ENCODE results near the gene MET.
A peak's percentile ranks its signal among the peaks of the same experiment; 100 is the strongest.
"Not testable (repeated sequence)": the region's sequence is repeated elsewhere in the genome, so short reads cannot be mapped to it uniquely, and the experiment has no call there.

Gene MET

DNA sequence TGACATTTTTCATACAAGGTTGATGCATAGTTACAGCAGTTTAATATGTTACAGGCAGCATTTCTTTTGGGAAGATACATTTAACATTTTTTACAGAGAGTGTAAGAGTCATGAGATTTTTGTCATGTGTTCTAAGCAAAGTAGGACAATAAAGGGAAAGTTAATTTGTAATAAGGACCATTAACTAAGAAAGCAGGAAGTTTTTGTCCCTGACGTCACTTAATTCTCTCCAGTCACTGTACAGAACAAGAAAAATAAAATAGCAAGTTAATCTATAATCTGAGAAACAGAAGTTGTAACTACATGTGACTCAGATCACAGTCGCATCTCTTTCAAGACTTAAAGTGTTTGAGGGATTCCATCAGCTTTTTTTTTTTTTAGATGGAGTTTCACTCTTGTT lies 140.9 kb downstream of the MET start:
- DNase-seq = peak; percentile 16 to 40

DNA sequence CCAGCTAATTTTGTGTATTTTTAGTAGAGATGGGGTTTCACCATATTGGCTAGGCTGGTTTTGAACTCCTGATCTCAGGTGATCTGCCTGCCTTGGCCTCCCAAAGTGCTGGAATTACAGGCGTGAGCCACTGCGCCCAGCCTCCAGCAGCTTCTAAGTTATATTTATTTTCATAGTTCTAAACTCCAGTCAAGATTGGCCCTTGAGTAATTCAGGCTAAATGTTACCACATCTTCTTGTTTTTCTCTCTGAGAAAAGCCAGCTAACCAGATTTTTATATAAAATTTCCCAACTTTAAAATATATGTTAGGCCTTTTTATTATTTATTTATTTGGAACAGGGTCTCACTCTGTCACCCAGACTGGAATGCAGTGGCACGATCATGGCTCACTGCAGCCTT lies 141.4 kb downstream of the MET start:
- DNase-seq = peak in 1 of 2 donors; percentile 18

DNA sequence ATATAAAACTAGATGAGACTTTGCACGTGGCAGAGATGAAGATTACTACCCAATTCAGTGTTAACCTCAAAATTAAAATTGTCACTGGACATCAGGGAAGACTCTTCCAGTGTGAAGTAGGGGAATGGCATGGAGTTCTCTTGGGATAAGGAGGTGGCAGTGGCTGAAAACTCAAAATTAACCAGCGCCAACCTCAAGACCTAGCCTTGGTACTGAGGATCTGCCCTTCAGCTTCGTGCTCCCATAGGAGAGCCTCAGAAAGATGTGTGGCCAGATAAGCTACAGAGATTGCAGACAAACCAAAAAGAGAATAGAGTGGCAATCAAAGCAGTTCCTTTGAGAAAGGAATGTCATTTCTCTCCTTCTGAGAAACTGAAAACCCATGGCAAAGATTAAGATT lies 143.0 kb downstream of the MET start:
- no peak for DNase-seq

DNA sequence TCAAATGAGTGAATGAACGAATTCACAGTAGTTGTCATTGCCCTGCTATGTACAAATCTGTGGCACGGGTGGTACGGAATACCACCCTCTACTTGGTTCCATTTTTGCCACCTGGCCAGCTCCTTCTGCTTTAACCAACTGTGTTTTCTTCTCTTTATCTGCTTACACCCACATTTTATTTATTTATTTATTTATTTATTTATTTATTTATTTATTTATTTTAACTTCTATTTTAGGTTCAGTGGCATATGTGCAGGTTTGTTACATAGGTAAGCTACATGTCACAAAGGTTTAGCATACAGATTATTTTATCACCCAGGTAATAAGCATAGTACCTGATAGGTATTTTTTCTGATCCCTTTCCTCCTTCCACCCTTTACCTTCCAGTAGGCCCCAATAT lies 148.2 kb downstream of the MET start:
- DNase-seq = no peak

DNA sequence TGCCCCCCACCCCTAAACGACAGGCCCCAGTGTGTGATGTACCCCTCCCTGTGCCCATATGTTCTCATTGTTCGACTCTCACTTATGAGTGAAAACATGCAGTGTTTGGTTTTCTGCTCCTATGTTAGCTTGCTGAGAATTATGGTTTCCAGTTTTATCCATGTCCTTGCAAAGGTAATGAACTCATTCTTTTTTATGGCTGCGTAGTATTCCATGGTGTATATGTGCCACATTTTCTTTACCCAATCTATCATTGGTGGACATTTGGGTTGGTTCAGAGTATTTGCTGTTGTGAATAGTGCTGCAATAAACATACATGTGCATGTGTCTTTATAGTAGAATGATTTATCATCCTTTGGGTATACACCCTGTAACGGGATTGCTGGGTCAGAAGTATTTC lies 149.7 kb downstream of the MET start:
- DNase-seq = not testable (repeated sequence)

DNA sequence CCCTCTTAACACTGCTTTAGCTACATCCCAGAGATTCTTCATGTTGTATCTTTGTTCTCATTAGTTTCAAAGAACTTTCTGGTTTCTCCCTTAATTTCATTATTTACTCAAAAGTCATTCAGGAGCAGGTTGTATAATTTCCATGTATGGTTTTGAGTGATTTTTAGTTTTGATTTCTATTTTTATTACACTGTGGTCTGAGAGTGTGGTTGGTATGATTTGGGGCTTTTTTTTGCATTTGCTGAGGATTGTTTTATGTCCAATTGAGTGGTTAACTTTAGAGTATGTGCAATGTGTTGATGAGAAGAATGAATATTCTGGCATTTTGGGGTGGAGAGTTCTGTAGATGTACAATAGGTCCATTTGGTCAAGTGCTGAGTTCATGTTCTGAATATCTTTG lies 152.5 kb downstream of the MET start:
- DNase-seq = no peak

DNA sequence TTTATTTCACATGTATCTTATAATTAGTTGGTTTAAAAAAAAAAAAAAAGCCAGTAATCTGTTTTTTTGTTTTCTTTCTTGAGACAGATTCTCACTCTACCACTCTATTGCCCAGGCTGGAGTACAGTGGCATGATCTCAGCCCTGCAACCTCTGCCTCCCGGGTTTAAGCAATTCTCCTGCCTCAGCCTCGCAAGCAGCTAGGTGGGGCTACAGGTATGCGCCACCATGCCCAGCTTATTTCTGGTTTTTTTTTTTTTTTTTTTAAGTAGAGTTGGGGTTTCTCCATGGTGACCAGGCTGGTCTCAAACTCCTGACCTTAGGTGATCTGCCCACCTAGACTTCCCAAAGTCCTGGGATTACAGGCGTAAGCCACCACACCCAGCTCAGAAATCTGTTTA lies 156.3 kb downstream of the MET start:
- DNase-seq = no peak

DNA sequence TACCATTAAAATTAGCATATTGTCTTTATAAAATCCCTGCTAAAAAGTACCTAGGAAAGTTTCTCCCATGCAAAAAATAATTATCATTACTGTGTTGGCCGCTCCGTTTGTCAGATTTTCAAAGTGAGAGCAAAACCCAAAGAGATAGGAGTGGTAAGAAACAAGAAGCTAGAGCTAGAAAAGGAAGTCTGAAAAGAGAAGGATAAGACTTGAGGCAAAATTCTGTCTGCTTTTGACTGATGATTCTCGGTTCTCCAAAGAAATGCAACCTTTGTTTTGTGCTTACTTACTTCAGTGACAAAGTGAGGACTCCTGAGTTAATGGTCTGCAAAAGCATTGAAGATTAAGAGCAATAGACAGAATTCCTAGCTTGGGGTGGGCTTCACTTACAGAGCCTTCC lies 157.0 kb downstream of the MET start:
- no peak for DNase-seq

DNA sequence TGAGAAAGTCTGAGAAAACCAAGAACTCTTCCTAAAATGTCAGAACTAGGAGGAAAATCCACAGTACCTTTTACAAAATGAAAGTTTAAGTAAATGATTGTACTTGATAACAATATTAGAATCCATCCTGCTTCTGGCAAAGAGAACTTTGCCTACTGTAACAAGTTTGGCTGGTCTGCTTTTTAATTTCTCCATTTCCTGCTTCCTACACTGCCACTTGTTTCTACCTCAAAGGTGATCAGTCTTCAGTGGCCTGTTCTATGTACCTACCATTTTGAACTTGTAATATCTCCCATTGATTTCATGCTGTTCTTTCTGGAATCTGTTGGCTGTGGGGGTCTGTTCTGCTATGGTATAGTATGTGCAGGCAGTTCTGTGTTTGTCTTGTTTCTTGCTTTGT lies 157.5 kb downstream of the MET start:
- DNase-seq = no peak

DNA sequence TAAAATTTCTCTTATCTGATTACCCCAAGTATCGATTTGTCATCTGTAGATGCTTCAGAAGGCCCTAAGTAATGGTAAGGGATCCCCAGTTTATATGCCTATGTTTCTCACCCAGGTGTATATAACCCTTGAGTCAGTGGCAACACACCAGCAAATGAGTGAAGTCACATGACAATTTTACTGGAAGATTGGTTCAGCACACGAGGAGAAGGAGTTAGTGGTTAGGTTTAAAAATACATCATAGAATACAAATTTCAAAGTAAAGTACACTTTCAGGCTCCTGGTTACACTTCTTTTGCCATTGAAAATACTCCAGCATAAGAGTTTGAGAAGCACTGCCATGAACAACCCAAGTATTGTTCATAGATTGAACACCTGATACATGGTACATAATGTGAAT lies 160.7 kb downstream of the MET start:
- no peak for DNase-seq

DNA sequence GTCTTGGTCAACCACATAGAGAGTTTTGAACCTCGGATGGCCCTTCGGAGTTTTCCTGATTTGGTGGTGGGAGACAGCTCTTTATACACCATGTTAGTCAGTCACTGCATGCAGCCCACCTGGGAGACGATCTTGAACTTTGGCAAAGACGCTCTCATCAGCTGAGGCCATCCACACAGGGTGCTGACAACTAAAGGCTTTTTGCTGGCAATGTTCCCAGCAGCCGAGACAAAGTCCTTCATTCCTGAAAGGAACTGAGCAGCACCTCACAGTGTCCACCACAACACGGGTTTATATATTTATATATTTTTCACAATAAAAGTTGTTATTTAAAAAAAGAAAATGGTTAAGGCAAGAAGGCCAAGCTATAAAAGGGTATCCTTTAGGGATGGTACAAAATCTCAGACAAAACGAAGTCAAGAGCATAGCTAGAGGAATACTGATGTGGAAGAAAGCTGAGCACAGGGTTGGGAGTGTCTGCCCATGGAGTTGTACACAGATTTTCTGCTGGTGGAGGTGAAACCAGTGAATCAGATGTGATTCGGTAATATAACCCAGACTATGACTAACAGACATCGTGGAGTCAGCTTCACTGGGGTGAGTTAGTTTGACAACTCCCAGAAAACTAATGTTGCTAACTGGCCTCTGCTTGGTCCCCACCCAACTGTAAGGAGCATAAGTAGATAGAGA lies 163.0 kb downstream of the MET start:
- DNase-seq = no peak

DNA sequence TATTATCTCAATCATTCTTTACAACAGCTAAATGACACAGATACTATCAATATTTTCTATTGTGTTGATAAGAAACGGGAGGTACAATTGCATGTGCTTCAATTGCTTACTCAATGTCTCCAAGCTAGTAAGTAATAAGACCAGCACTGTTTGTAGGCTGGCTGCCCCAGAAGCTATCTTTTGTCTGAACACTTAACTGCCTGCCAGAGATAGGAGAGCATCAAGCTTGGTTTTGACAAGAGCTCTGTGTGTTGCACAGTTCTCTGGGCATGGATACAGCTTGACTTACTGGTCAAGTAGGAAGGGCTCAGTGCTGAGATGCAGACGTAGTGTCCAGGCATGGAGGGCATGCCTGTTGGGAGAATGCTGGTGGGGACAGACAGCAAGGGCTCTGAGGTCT lies 164.1 kb downstream of the MET start:
- DNase-seq = no peak

DNA sequence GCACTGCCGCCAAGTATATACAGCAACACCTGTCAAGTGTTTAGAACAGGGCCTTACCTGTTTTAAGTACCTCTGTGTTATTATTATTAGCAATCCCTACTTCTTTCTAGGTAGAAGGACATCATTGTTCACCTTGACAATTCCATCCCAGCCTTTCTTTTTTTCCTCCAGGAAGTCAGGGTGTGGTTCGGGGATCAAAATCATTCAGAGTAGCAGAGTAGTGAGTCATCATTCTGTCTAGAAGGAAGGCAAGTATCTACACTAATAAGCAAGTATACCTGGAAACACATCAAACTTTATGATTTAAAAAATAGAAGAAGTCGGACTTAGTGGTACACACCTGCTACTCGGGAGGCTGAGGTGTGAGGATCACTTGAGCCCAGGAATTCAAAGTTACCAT lies 164.9 kb downstream of the MET start:
- DNase-seq = no peak

DNA sequence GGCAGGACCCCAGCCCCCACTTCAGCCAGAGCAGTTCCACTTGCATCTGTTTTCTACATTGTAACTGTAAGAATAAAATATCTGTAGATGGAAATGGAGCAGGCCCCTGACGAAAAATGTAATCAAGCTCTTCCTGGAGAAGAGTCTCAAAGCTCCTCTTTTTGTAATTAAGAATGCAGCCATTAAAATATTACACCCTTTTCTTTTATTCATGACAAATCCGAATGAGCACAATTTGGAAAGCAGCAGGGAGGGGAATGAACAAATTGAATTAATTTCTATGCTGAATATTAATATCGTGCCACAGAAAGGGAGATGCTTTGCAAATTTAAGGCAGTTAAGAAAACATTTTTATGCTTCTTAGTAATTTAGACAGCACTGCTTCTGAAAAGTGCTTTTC lies 165.6 kb downstream of the MET start:
- no peak for DNase-seq

DNA sequence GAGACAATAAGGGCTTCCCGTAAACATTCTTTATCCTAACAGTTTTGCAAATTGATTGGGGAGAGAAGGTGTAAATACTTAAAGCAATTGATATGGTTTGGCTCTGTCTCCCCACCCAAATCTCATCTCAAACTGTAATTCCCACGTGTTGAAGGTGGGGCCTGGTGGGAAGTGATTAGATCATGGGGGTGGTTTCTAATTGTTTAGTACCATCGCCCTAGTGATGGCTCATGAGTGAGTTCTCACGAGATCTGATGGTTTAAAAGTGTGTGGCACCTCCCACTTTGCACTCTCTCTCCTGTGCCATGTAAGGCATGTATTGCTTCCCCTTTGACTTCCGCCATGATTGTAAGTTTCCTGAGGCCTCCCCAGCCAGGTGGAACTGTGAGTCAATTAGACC lies 168.3 kb downstream of the MET start:
- no peak for DNase-seq

DNA sequence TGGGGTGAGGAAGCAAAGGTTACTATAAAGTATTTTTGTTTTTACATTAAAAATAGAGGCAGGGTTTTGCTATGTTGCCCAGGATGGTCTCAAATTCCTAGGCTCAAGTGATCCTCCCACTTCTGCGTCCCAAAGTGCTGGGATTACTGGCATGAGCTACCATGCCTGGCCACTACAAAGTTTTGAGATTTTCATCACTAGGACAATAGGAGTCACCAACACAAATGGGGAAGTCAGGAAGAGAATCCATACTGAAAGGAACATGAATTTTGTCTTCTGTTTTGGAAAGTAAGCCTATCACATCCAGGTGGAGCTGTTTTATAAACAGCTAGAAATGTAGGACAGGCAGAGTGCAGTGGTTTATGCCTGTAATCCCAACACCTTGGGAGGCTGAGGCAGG lies 170.4 kb downstream of the MET start:
- peak; percentile 24 to 33 for DNase-seq

DNA sequence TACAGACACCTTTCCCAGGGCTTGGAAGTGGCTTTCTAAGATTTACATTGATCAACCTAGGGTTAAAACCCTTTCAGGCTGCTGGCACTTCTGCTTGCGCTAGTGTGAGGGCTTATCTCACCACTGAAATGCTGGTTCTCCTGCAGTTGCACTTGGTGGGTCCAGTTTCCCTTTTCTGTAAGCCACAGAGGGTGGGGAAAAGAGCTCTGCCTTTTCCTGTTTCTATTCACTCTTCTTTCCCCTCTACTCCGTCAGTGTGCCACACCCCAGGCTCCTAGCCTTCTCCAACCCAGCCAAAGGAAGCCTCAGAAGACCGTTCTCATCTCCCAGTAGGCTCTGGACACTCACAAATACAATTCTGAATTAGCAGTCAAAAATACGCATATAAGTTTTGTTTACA lies 171.4 kb downstream of the MET start:
- peak; percentile 74 to 85 for DNase-seq

All from inflammatory macrophage treated with lipopolysaccharide for 1 hour (primary cell).